22Rv1 (cell line): Measurements from ENCODE around the gene TBC1D3B.
"Not testable (repeated sequence)": the region's sequence is repeated elsewhere in the genome, so short reads cannot be mapped to it uniquely, and the experiment has no call there.

Experiments
- H3K27ac ChIP-seq: fragments of 450-650 bp; 2 replicates; pipeline ENCODE4 v1.5.1; 2017
- CTCF ChIP-seq: fragments of 450-650 bp; IDR thresholded peaks from 2 replicates; pipeline ENCODE4 v1.5.1; 2017; ENCODE audit warnings: mild to moderate bottlenecking
- ZFX ChIP-seq: fragments of 450-650 bp; IDR thresholded peaks from 2 replicates; pipeline ENCODE4 v1.6.1; 2017; ENCODE audit warnings: antibody characterized with exemption, borderline replicate concordance

TBC1D3B gene

GRCh38 chr17:36209575-36209974, 33.1 kb upstream of the TBC1D3B start:
- TF ChIP-seq ZFX (no peak), CTCF (no peak)
- no peak overlapping the region for H3K27ac ChIP-seq

- H3K27ac ChIP-seq, result not testable (repeated sequence)
Observed at GRCh38 chr17:36207383-36207782, 30.9 kb upstream of the TBC1D3B start.

GRCh38 chr17:36206486-36206821, 30.0 kb upstream of the TBC1D3B start:
- not testable (repeated sequence) for H3K27ac ChIP-seq

GRCh38 chr17:36205637-36206485, 29.4 kb upstream of the TBC1D3B start:
- TF ChIP-seq ZFX (no peak), CTCF (no peak)

GRCh38 chr17:36204724-36205500, 28.5 kb upstream of the TBC1D3B start:
- H3K27ac ChIP-seq, result no peak overlapping the region
- TF ChIP-seq CTCF (no peak), ZFX (no peak)

More at GRCh38 chr17:36205637-36206485, 29.4 kb upstream of the TBC1D3B start:
- no peak overlapping the region for H3K27ac ChIP-seq

DNA sequence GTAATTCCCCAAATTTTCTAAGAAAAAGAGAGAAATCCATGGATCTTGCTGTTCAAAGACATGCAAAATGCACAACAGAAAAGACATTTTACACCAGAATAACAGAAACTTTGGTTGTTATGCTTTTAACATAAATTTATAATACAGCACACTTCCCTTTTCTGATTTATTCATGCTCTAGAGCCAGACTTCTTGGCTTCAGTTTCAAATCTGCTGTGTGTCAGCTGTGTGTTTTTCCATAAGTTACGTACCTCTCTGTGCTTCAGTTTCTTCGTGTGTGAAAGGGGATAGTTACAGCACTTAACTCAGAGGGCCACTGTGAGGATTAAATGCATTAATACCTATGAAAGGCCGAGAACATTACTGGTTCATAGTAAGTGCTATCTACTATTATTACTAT, 26.9 kb upstream of the TBC1D3B start:
- TF ChIP-seq ZFX (no peak), CTCF (no peak)
- H3K27ac ChIP-seq, result no peak overlapping the region

DNA sequence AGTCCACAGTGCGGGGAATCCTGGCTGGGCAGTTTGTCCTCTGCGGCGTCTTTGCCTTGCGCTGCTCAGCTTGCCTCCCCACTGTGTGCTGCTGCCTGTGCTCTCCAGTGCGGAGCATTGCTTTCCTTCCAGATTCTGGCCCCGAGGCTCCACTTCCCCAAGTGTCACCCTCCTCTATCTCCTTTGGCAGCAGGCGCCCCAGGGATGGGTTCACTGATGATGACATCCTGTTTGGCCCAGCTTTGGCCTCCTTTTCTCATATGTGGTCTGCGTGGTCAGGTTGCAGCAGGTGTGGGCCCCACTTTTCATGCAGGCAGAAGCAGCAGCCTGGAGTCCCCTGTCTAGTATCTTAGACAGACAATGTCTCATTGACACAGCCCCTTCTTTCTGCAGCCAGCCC, 25.1 kb upstream of the TBC1D3B start:
- H3K27ac ChIP-seq, result not testable (repeated sequence)

DNA sequence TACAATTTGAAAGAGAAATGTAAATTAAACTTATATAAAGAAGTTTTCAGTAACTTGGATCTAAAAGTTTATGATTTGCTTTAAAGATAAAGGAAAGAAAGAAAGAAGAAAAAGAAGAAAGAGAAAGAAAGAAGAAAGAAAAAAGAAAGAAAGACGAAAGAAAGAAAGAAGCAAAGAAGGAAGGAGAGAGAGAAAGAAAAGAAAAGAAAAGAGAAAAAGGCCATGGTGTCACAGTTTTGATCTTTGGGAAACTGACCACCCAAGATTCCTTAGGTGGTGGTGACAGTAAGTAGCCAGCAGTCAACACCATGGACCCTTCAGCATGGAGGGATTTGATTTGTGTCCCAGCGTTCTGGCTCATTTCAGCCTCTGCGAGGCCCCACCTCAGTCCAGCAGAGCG, 24.7 kb upstream of the TBC1D3B start:
- H3K27ac ChIP-seq, result not testable (repeated sequence)

DNA sequence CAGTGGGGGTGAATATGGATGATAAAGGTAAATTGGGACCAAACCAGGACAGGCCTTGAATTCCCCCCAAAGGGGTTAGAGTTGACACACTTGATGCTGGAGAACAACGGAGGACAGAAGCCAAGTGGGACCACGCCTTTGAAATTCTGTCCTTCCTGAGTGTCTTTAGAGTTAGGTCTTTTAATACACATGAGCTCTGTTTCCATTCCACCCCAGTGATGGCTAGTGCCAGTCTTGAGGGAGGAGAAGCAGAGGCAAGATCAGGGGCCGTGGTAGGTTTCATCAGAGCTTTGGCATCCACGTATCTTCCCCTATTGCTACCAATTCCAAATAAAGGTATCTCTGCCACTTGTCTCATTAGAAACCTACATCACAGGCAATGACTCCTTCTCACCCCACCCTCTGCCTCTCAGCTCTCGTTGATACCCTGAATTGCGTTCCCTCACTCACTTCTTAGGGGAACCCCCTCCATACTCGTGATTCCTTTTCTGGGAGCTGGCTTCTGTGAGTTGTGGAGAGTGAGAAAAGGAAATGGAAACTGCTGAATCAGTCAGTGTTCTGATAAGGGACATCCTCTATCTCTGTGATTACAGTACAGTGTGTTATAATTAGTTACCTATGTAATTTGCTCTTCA, 22.5 kb upstream of the TBC1D3B start:
- H3K27ac ChIP-seq, result no peak overlapping the region
- TF ChIP-seq CTCF, result no peak
